Colonic mucosa (tissue), 4 donors: ENCODE data around the gene HPS4. TPM values are rescaled to one million over a fixed set of nuclear protein-coding genes. Genes with fewer than 3 reads are reported as not detected.

ENCODE experiments used
- DNase-seq: peaks from one replicate; pipeline ENCODE4 v3.0.0-alpha.2; 2020
- H3K27ac ChIP-seq: fragments of 200-600 bp; one replicate; pipeline ENCODE4 v1.8.0; 2021
- H3K27me3 ChIP-seq: fragments of 200-600 bp; one replicate; pipeline ENCODE4 v1.8.0; 2021
- H3K36me3 ChIP-seq: fragments of 200-600 bp; one replicate; pipeline ENCODE4 v1.8.0; 2021
- H3K4me1 ChIP-seq: fragments of 200-600 bp; one replicate; pipeline ENCODE4 v1.8.0; 2021; ENCODE audit warnings: mild to moderate bottlenecking
- H3K4me3 ChIP-seq: fragments of 200-600 bp; one replicate; pipeline ENCODE4 v1.8.0; 2021
- H3K9ac ChIP-seq, 2 donors: one replicate each; pipeline ENCODE4 v1.7.0; 2013; ENCODE audit warnings: control low read depth in 2 of 2, low read depth in 2 of 2, low read length in 2 of 2
- H3K9me3 ChIP-seq: fragments of 200-600 bp; one replicate; pipeline ENCODE4 v1.8.0; 2021
- CTCF ChIP-seq: fragments of 200-600 bp; IDR thresholded peaks from one replicate; pipeline ENCODE4 v1.8.0; 2022; ENCODE audit warnings: antibody characterized with exemption, mild to moderate bottlenecking
- intact Hi-C: fragments of 100-400 bp; cut with DNase I; formaldehyde crosslinking; loops from one replicate; pipeline ENCODE4 v1.14.1; 2022
- total RNA-seq, 2 donors: library from RNA; stranded (reverse); fragmentation: NEBNext Ultra II Directional in 1 of 2; extraction: Animal tissue kit (Norgen Biotek cat#: 25700) in 1 of 2; gene quantifications; one replicate each; pipeline ENCODE4 v1.2.1, GENCODE V29; 2021
- donor health status: healthy.
- donor health status: DM: no; HTN: no; CAD: no.
- donor health status: DM: no; HTN: no; CAD: no.

Gene HPS4
- total RNA-seq, 2 donors from 2014 or later: 23.8 to 26.3 TPM

- H3K36me3 ChIP-seq: peaks cover 17% of the 10 kb centered on the region
- no peak for DNase-seq
- H3K9ac ChIP-seq: no peak overlapping the region
- no peaks in the 10 kb centered on the region for H3K4me1 ChIP-seq
- no peak for TF ChIP-seq CTCF
- no peaks in the 10 kb centered on the region for H3K9me3 ChIP-seq
- no peak overlapping the region for H3K4me3 ChIP-seq
- intact Hi-C loops: no loop called here
- no peaks in the 10 kb centered on the region for H3K27me3 ChIP-seq
- H3K27ac ChIP-seq: no peak overlapping the region
These were observed 12.8 kb downstream of the HPS4 start for GRCh38 chr22:26470807-26471206.

- Histone ChIP-seq H3K36me3 (peaks cover 4% of the 10 kb centered on the region), H3K9ac (no peak overlapping the region), H3K27ac (no peak overlapping the region), H3K9me3 (no peaks in the 10 kb centered on the region), H3K4me3 (no peak overlapping the region), H3K27me3 (no peaks in the 10 kb centered on the region), H3K4me1 (no peaks in the 10 kb centered on the region)
- no peak for TF ChIP-seq CTCF
- no peak for DNase-seq
- intact Hi-C loops: no loop called here
These were observed 17.4 kb downstream of the HPS4 start for GRCh38 chr22:26466196-26466595.

- no peak overlapping the region for H3K9ac ChIP-seq
- no peak for DNase-seq
- TF ChIP-seq CTCF: no peak
- H3K36me3 ChIP-seq: no peaks in the 10 kb centered on the region
- intact Hi-C loops: no loop called here
- no peak overlapping the region for H3K4me3 ChIP-seq
- H3K27me3 ChIP-seq: no peaks in the 10 kb centered on the region
- no peaks in the 10 kb centered on the region for H3K4me1 ChIP-seq
- no peak overlapping the region for H3K27ac ChIP-seq
- H3K9me3 ChIP-seq: no peaks in the 10 kb centered on the region
These were observed 19.3 kb downstream of the HPS4 start for GRCh38 chr22:26464312-26464711.

- TF ChIP-seq CTCF: no peak
These were observed 19.9 kb downstream of the HPS4 start for GRCh38 chr22:26463688-26464087.

GRCh38 chr22:26463101-26463661 lies 20.4 kb downstream of the HPS4 start:
- Histone ChIP-seq H3K9me3 (no peaks in the 10 kb centered on the region), H3K4me3 (no peak overlapping the region), H3K4me1 (no peaks in the 10 kb centered on the region), H3K9ac (no peak overlapping the region), H3K36me3 (no peaks in the 10 kb centered on the region), H3K27me3 (no peaks in the 10 kb centered on the region), H3K27ac (no peak overlapping the region)
- intact Hi-C loops: no loop called here
- no peak for DNase-seq
- TF ChIP-seq CTCF: no peak

More at GRCh38 chr22:26463688-26464087, 19.9 kb downstream of the HPS4 start:
- no peaks in the 10 kb centered on the region for H3K36me3 ChIP-seq
- no peak overlapping the region for H3K9ac ChIP-seq
- H3K4me3 ChIP-seq: no peak overlapping the region
- intact Hi-C loops: no loop called here
- no peak for DNase-seq
- H3K27ac ChIP-seq: no peak overlapping the region
- H3K27me3 ChIP-seq: no peaks in the 10 kb centered on the region
- H3K9me3 ChIP-seq: no peaks in the 10 kb centered on the region
- H3K4me1 ChIP-seq: no peaks in the 10 kb centered on the region
